Endothelial cell of umbilical vein (primary cell): ENCODE results near the gene RIMBP2.

Source experiments
- CTCF ChIP-seq, 2 donors: IDR thresholded peaks; 1 replicate in 1 of 2; 2 replicates in 1 of 2; pipeline ENCODE4 v1.5.1; 2011; ENCODE audit warnings: low read length in 2 of 2, mild to moderate bottlenecking in 2 of 2, moderate library complexity in 2 of 2, control low read depth in 1 of 2, inconsistent platforms in 1 of 2, low read depth in 1 of 2; ENCODE audit not compliant: insufficient read depth in 1 of 2; ENCODE audit errors: extremely low read depth in 1 of 2
- EZH2 ChIP-seq: IDR thresholded peaks from 2 replicates; pipeline ENCODE4 v1.6.1; 2012; ENCODE audit warnings: borderline replicate concordance, low read depth, mild to moderate bottlenecking, moderate library complexity, low read length, inconsistent platforms; ENCODE audit not compliant: severe bottlenecking
- FOS ChIP-seq: IDR thresholded peaks from 2 replicates; pipeline ENCODE4 v1.6.1; 2011; ENCODE audit warnings: mild to moderate bottlenecking, low read length, moderate library complexity, borderline replicate concordance; ENCODE audit not compliant: insufficient read depth
- GATA2 ChIP-seq: IDR thresholded peaks from 2 replicates; pipeline ENCODE4 v1.7.0; 2011; ENCODE audit warnings: low read depth, mild to moderate bottlenecking, moderate library complexity, mixed read lengths, low read length; ENCODE audit not compliant: insufficient read length, insufficient read depth
- JUN ChIP-seq: IDR thresholded peaks from 2 replicates; pipeline ENCODE4 v1.6.1; 2011; ENCODE audit warnings: borderline replicate concordance, low read depth; ENCODE audit not compliant: insufficient read length, insufficient read depth
- POLR2A ChIP-seq: IDR thresholded peaks from 2 replicates; pipeline ENCODE4 v1.6.1; 2012; ENCODE audit warnings: low read depth, mild to moderate bottlenecking, control low read depth, low read length
- POLR2AphosphoS5 ChIP-seq: IDR thresholded peaks from 2 replicates; pipeline ENCODE4 v1.6.1; 2012; ENCODE audit warnings: low read depth, mild to moderate bottlenecking, control low read depth, low read length, moderate library complexity; ENCODE audit not compliant: insufficient read depth

- TF ChIP-seq POLR2A = no peak
- no peak for TF ChIP-seq JUN
- no peak for TF ChIP-seq CTCF (IDR thresholded peaks at IDR 0.05; ENCODE audit: extremely low read depth in 1 of 2, insufficient read depth in 1 of 2, low read depth in 1 of 2, low read length in 2 of 2)
- no peak for TF ChIP-seq FOS
- TF ChIP-seq POLR2AphosphoS5 = no peak
- no peak for TF ChIP-seq GATA2
- TF ChIP-seq EZH2 = no peak
These were observed 156.3 kb downstream of the RIMBP2 start for GRCh38 chr12:130559806-130560205.
